DOHH2 (cell line): ENCODE results near the gene AASDHPPT.

Source experiments
- H3F3A ChIP-seq: fragments of 200-600 bp; sonication (generic), shearing (Covaris generic); 2 replicates; pipeline ENCODE4 v1.6.0; 2016; ENCODE audit warnings: antibody characterized with exemption, mild to moderate bottlenecking; ENCODE audit not compliant: control insufficient read depth, insufficient read depth
- H3K27ac ChIP-seq: fragments of 200-600 bp; sonication (generic); 2 replicates; pipeline ENCODE4 v1.5.1; 2014; ENCODE audit warnings: low read depth, mild to moderate bottlenecking, low read length, moderate library complexity
- H3K27me3 ChIP-seq: fragments of 200-600 bp; sonication (generic); 2 replicates; pipeline ENCODE4 v1.6.1; 2014; ENCODE audit warnings: mild to moderate bottlenecking, low read length, mixed read lengths; ENCODE audit not compliant: control insufficient read depth
- H3K36me3 ChIP-seq: fragments of 200-600 bp; sonication (generic); 2 replicates; pipeline ENCODE4 v1.6.1; 2014; ENCODE audit warnings: mild to moderate bottlenecking, low read length, moderate library complexity, mixed read lengths; ENCODE audit not compliant: control insufficient read depth
- H3K4me1 ChIP-seq: fragments of 200-600 bp; sonication (generic); 2 replicates; pipeline ENCODE4 v1.6.1; 2014; ENCODE audit warnings: mild to moderate bottlenecking, low read length, mixed read lengths; ENCODE audit not compliant: control insufficient read depth
- H3K4me2 ChIP-seq: fragments of 200-600 bp; sonication (generic); 2 replicates; pipeline ENCODE4 v1.6.0; 2014; ENCODE audit warnings: mild to moderate bottlenecking, low read length, moderate library complexity
- H3K4me3 ChIP-seq: fragments of 200-600 bp; sonication (generic); 2 replicates; pipeline ENCODE4 v1.5.1; 2014; ENCODE audit warnings: mild to moderate bottlenecking, low read length, mixed read lengths
- H3K79me2 ChIP-seq: fragments of 200-600 bp; sonication (generic); 2 replicates; pipeline ENCODE4 v1.6.1; 2014; ENCODE audit warnings: mild to moderate bottlenecking, low read length, mixed read lengths; ENCODE audit not compliant: control insufficient read depth
- H3K9me2 ChIP-seq: fragments of 200-600 bp; sonication (generic); replicated peaks from 2 replicates; pipeline ENCODE4 v1.6.1; 2014; ENCODE audit warnings: mild to moderate bottlenecking, low read length, mixed read lengths; ENCODE audit not compliant: control insufficient read depth
- H3K9me3 ChIP-seq: fragments of 200-600 bp; sonication (generic); 2 replicates; pipeline ENCODE4 v1.6.1; 2014; ENCODE audit warnings: antibody characterized with exemption, low read length, mixed read lengths; ENCODE audit not compliant: control insufficient read depth, insufficient read depth
- H4K20me1 ChIP-seq: fragments of 200-600 bp; sonication (generic); 2 replicates; pipeline ENCODE4 v1.6.0; 2014; ENCODE audit warnings: low read depth, mild to moderate bottlenecking, antibody characterized with exemption, low read length, moderate library complexity; ENCODE audit not compliant: control insufficient read depth, insufficient read depth
- EZH2phosphoT487 ChIP-seq: fragments of 200-600 bp; sonication (generic); IDR thresholded peaks from 2 replicates; pipeline ENCODE4 v1.6.1; 2017; ENCODE audit warnings: borderline replicate concordance, mild to moderate bottlenecking, antibody characterized with exemption, low read length, moderate library complexity, mixed read lengths
- TF ChIP-seq, protein P1 (sequence below): fragments of 200-600 bp; sonication (generic); IDR thresholded peaks from one replicate; pipeline ENCODE4 v1.5.1; 2014; ENCODE audit warnings: antibody characterized with exemption, mild to moderate bottlenecking, low read depth, low read length; ENCODE audit not compliant: poor library complexity, severe bottlenecking

Gene AASDHPPT

DNA sequence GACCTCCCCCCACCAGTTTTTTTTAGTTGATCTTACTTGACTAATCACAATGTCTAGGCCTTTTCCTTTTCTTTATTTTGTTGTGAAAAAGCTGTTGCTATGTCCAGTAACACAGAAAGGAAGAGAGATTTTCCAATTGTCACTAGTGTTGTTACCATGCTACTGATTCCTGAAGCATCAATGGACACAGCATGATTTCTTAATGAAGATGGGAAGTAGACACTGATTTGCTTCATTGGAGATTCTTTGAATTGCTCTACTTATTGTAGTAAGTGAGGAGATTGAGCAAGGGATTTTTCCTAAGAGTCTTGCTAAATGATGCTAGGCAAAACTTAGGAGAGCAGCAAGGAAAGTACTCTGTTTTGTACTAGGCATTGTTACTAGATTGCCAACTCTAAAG is 4.6 kb downstream of the AASDHPPT start:
- H3K27me3 ChIP-seq = no peaks in the 10 kb centered on the region
- no peaks in the 10 kb centered on the region for H3K9me3 ChIP-seq
- H3K79me2 ChIP-seq = peaks cover 92% of the 10 kb centered on the region
- H3F3A ChIP-seq = peaks cover 7% of the 10 kb centered on the region
- H3K27ac ChIP-seq = no peak overlapping the region
- H3K9me2 ChIP-seq = no peaks in the 10 kb centered on the region
- H3K4me2 ChIP-seq = peak overlapping the region; percentile 17; the same call in 1 of the 2 replicates
- no peaks in the 10 kb centered on the region; the same call in 1 of the 2 replicates for H4K20me1 ChIP-seq
- TF ChIP-seq, protein P1, sequence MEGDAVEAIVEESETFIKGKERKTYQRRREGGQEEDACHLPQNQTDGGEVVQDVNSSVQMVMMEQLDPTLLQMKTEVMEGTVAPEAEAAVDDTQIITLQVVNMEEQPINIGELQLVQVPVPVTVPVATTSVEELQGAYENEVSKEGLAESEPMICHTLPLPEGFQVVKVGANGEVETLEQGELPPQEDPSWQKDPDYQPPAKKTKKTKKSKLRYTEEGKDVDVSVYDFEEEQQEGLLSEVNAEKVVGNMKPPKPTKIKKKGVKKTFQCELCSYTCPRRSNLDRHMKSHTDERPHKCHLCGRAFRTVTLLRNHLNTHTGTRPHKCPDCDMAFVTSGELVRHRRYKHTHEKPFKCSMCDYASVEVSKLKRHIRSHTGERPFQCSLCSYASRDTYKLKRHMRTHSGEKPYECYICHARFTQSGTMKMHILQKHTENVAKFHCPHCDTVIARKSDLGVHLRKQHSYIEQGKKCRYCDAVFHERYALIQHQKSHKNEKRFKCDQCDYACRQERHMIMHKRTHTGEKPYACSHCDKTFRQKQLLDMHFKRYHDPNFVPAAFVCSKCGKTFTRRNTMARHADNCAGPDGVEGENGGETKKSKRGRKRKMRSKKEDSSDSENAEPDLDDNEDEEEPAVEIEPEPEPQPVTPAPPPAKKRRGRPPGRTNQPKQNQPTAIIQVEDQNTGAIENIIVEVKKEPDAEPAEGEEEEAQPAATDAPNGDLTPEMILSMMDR = no peak
- TF ChIP-seq EZH2phosphoT487 = no peak
- H3K4me1 ChIP-seq = peaks cover 36% of the 10 kb centered on the region
- H3K36me3 ChIP-seq = peaks cover 69% of the 10 kb centered on the region
- no peak overlapping the region; the same call in 1 of the 2 replicates for H3K4me3 ChIP-seq

DNA sequence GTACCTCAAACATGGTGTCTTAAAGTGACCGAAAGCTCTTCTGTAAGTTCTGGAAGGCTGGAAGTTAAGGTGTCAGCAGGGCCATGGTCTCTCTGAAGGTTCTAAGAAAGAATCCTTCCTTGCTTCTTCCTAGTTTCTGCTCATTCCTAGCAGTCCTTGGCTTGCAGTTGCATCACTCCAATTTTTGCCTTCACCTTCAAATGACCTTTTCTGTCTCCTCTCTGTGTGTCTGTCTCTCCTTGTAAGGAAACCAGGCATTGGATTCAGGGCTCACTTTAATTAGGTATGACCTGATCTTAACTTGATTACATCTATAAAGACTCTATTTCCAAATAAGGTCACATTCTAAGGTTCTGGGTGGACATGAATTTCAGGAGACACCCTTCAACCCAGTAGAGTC is 8.7 kb downstream of the AASDHPPT start:
- peaks cover 8% of the 10 kb centered on the region; the same call in 1 of the 2 replicates for H4K20me1 ChIP-seq
- 0 out of 2 replicates have a peak overlapping the region, but pooled peaks have one; percentile 7 for H3K4me2 ChIP-seq
- peaks cover 7% of the 10 kb centered on the region for H3F3A ChIP-seq
- H3K36me3 ChIP-seq = peaks cover 71% of the 10 kb centered on the region
- no peaks in the 10 kb centered on the region for H3K9me2 ChIP-seq
- TF ChIP-seq EZH2phosphoT487 = no peak
- TF ChIP-seq, protein P1 = no peak
- H3K27me3 ChIP-seq = no peaks in the 10 kb centered on the region
- no peak overlapping the region for H3K27ac ChIP-seq
- H3K79me2 ChIP-seq = peaks cover 96% of the 10 kb centered on the region
- H3K9me3 ChIP-seq = no peaks in the 10 kb centered on the region
- peaks cover 15% of the 10 kb centered on the region for H3K4me1 ChIP-seq
- no peak overlapping the region for H3K4me3 ChIP-seq

DNA sequence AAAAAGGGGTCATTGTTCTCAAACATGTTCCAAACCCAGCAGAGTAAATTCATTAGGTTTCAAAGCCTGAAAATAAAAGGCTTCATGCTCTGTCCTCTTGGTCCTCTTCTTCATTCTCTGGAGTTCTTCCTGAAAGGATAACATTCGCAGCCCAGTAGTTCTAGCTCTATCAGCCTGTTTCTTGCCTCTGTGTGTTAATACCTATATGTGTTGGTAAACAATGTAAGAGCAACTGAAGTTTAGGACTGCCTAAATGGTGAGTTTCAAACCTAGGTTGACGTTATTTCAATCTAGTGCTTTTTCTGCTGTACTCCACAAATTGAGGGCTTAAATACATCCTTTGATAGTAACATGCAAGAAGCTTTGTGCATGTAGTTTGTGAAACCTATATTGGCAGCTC is 9.4 kb downstream of the AASDHPPT start:
- peaks cover 7% of the 10 kb centered on the region for H3F3A ChIP-seq
- no peak overlapping the region; the same call in 1 of the 2 replicates for H3K4me2 ChIP-seq
- no peaks in the 10 kb centered on the region for H3K9me3 ChIP-seq
- H4K20me1 ChIP-seq = peaks cover 8% of the 10 kb centered on the region; the same call in 1 of the 2 replicates
- peaks cover 73% of the 10 kb centered on the region for H3K36me3 ChIP-seq
- H3K4me1 ChIP-seq = peaks cover 11% of the 10 kb centered on the region
- no peak overlapping the region for H3K27ac ChIP-seq
- TF ChIP-seq, protein P1 = no peak
- no peak for TF ChIP-seq EZH2phosphoT487
- H3K27me3 ChIP-seq = no peaks in the 10 kb centered on the region
- peaks cover 94% of the 10 kb centered on the region for H3K79me2 ChIP-seq
- no peaks in the 10 kb centered on the region for H3K9me2 ChIP-seq
- no peak overlapping the region for H3K4me3 ChIP-seq
